Thyroid gland (tissue), 4 donors: ENCODE data around the gene POTEG. TPM values are rescaled to one million over a fixed set of nuclear protein-coding genes. Genes with fewer than 3 reads are reported as not detected.
"Not testable (repeated sequence)": the region's sequence is repeated elsewhere in the genome, so short reads cannot be mapped to it uniquely, and the experiment has no call there.

Experiments
- DNase-seq, 2 donors: peaks; one replicate each; pipeline ENCODE4 v3.0.0-alpha.2; 2019
- H3K27ac ChIP-seq, 3 donors: fragments of 200-600 bp; sonication (generic); 1 replicate in 2 of 3; 2 replicates in 1 of 3; pipeline ENCODE4 v1.5.1; 2016 to 2019; ENCODE audit warnings: mild to moderate bottlenecking in 1 of 3, moderate library complexity in 1 of 3
- H3K27me3 ChIP-seq: fragments of 200-600 bp; sonication (generic); one replicate; pipeline ENCODE4 v1.5.1; 2019
- H3K36me3 ChIP-seq, 2 donors: fragments of 200-600 bp; sonication (generic); one replicate each; pipeline ENCODE4 v1.5.1; 2016 to 2019
- H3K4me1 ChIP-seq, 2 donors: fragments of 200-600 bp; sonication (generic); one replicate each; pipeline ENCODE4 v1.5.1; 2017 to 2019
- H3K4me3 ChIP-seq, 3 donors: fragments of 200-600 bp; sonication (generic); replicated peaks in 1 of 3; 1 replicate in 2 of 3; 2 replicates in 1 of 3; pipeline ENCODE4 v1.5.1; 2016; ENCODE audit warnings: mild to moderate bottlenecking in 1 of 3
- H3K9me3 ChIP-seq: fragments of 200-600 bp; sonication (generic); one replicate; pipeline ENCODE4 v1.5.1; 2017
- WGBS, 2 donors: methylation state at CpG; one replicate each; pipeline ENCODE4 v1.1.5; 2017; 5-methylcytosine and 5-hydroxymethylcytosine counted together
- intact Hi-C: fragments of 100-400 bp; cut with DNase I; formaldehyde crosslinking; loops from one replicate; pipeline ENCODE4 v1.15.1; 2023
- total RNA-seq, 4 donors: library from RNA; depleted of rRNA; stranded (reverse); fragments of >200 nt; gene quantifications; one replicate each; pipeline ENCODE4 v1.2.3, GENCODE V29; 2016

The POTEG gene
- total RNA-seq, result under 1 TPM in 2 of 4 donors, not detected in 2; 0.11 to 0.27 TPM

DNA sequence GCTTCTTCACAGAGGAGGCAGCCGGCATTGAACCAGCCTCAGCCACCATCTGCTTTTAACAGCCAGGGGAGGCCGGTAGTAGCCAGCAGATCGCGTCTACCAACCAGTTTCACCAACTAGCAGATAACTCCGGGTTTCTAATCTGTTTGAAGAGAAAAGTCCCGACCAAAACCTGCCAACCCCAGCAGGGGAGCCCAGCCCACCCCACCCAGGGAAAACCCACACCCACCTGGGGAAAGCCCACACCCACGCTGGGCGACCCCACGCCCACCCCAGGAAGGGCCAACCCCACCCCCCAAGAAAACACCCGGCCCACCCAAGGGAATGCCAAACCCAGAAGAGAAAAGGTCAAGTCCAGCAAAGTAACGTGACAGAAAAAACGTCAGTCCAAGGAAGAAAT, at the start of gene POTEG:
POTEG (minus strand) TSS at position 101 of the 400 bp plus-strand sequence; CDS start at position 49, 52 bp downstream.
- H3K27me3 ChIP-seq, H3K4me3 ChIP-seq, intact Hi-C loops, H3K9me3 ChIP-seq, H3K27ac ChIP-seq, H3K4me1 ChIP-seq, DNase-seq, H3K36me3 ChIP-seq: not testable (repeated sequence)
- no CpG with 5 or more reads among the region's 12 CpGs for WGBS, 2 donors

DNA sequence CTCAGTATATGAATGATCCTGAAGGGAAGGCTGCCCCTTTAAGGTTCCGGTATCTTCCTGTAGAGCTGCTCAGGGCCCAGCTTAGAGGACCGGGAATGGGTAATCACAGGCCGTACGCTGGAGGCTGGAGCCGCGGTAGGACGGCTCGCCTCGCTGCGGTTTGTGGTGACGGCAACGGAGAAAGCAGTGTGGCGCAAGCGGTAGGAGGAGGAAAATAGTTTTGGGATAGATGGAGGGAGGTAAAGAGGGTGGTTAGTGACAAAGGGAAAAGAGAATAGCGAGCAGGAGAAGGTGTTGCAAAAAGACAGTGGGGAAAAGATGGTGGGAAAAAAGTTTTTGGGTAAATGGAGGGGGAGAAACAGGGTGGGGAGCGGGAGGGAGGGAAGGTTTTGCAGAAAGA, 48.0 kb upstream of the POTEG start:
- DNase-seq, H3K4me1 ChIP-seq, H3K27me3 ChIP-seq, H3K27ac ChIP-seq, H3K36me3 ChIP-seq, H3K4me3 ChIP-seq, H3K9me3 ChIP-seq, intact Hi-C loops: not testable (repeated sequence)
- WGBS, 2 donors, result 80% methylated on average over 14 of the region's 16 CpGs; no CpG with 5 or more reads in 1 of the 2 donors

DNA sequence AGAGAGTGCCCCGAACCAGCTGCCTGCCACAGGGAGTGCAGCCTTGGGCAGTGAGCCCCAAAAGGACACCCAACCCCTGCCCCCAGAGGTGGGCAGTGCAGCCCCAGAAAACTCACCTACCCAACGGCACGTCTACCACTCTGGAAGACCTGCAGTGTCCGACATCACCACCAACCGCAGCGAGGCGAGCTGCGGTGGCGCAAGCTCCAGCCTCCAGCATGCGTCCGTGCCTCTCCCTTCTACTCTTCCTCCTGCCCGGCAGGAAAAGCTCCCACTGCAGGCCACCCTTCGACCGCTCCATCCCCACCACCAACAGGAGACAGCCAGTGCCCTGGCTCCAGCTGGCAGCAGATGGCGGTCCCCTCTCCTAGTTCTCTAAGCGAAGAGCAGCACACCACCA, 47.3 kb upstream of the POTEG start:
- H3K27ac ChIP-seq, H3K9me3 ChIP-seq, H3K4me3 ChIP-seq, H3K27me3 ChIP-seq, H3K4me1 ChIP-seq, H3K36me3 ChIP-seq, intact Hi-C loops, DNase-seq: not testable (repeated sequence)
- WGBS, 2 donors, result no CpG with 5 or more reads among the region's 16 CpGs

DNA sequence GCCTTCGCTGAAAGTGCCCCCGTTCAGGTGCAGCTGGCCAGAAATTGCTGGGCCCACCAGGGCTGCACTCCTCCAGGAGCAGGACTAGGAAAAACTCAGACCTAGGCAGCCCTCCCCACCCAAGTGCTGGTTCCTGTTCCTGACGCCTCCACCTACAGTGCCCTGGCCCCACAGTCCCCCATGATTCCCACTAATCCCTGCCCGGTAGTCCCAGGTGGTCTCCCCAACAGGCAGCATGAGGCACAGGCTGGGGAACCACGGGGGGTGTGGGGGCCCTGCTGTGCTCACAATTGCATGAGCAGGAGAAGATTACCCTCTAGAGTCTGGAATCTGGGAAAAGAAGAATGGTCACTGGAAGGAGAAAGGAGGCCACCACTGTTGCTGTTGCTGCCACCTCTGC, 46.4 kb upstream of the POTEG start:
- no CpG with 5 or more reads among the region's 5 CpGs for WGBS, 2 donors
- H3K27ac ChIP-seq, H3K4me1 ChIP-seq, H3K4me3 ChIP-seq, H3K27me3 ChIP-seq, H3K9me3 ChIP-seq, H3K36me3 ChIP-seq, intact Hi-C loops, DNase-seq: not testable (repeated sequence)

DNA sequence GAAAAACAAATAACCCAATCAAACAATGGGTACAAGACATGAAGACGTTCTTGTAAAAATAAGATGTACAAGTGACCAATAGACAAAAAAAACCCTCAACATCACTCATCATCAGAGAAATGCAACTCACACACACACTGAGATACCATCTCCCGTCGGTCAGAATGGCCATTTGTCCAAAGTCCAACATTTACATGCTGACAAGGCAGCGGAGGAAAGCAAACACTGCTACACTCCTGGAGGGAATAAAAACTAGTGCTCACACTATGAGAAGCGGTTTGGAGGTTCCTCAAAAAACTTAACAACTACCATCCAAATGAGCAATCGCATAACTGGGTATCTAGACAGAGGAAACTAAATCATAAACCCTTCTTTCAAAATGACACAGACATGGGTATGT, 11.6 kb upstream of the POTEG start:
- intact Hi-C loops, H3K4me1 ChIP-seq, H3K9me3 ChIP-seq, H3K27ac ChIP-seq, H3K36me3 ChIP-seq, H3K27me3 ChIP-seq, H3K4me3 ChIP-seq, DNase-seq: not testable (repeated sequence)
- 61 to 71% methylated on average over 6 of the region's 6 CpGs for WGBS, 2 donors

DNA sequence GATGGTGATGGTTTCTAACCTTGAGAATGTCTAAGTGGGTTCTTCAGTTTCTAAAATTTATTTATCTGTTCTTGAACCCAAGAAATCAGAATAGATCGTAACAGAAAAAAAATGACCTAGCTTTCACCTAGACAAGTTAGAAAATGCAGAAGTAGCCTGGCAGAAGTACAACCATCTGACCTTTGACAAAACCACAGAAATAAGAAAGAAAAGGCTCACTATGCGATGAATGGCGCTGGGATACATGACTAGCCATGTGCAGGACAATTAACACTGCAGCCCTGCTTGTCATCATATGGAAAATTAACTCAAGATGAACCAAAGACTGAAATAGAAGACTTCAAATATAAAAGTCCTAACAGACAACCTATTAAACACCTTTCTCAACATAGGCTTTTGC, 5.7 kb upstream of the POTEG start:
- WGBS, 2 donors, result 40 to 81% methylated on average over 1 to 3 of the region's 3 CpGs
- H3K36me3 ChIP-seq, H3K27ac ChIP-seq, H3K4me1 ChIP-seq, intact Hi-C loops, H3K4me3 ChIP-seq, DNase-seq, H3K27me3 ChIP-seq, H3K9me3 ChIP-seq: not testable (repeated sequence)

DNA sequence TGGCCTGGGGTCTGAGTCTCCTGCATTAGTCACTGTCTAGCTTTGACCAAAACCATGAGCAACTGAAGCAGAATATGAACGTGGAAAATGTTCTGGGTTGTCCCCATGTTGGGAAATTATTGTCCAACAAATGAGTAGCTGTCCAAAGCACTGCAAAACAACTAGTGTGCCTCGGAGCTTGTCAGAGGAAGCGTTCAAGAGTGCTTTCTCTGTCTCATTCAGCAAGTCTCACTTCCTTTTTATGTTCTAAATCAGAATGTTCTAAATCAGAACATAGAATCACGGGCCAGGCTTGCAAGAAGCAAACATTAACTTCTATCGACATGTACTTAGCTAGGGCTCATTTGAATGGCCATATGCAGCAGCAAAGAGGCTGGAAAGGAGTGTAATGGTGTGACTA, 5.1 kb upstream of the POTEG start:
- H3K4me3 ChIP-seq, intact Hi-C loops, H3K9me3 ChIP-seq, H3K27me3 ChIP-seq, DNase-seq, H3K27ac ChIP-seq, H3K4me1 ChIP-seq, H3K36me3 ChIP-seq: not testable (repeated sequence)
- WGBS, 2 donors, result 0% methylated on average over 2 of the region's 5 CpGs; no CpG with 5 or more reads in 1 of the 2 donors

DNA sequence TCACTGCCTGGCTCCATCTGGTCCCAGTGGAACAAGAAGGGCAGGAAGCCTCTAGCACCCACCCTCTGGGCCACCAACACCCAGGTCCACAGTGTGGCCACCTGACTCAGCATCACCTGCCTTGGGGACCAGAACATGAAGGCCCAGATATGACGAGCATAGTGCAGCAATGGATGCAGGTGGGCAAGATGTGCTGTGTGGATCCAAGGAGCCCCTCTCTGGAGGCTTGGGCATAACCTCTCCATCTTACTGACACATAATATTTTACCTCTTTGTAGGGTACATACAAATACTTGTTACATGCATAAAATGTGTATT, 2.9 kb upstream of the POTEG start:
- H3K4me3 ChIP-seq, H3K4me1 ChIP-seq, H3K27ac ChIP-seq, H3K9me3 ChIP-seq, H3K27me3 ChIP-seq, DNase-seq, H3K36me3 ChIP-seq, intact Hi-C loops: not testable (repeated sequence)
- no CpG with 5 or more reads among the region's 1 CpG for WGBS, 2 donors

DNA sequence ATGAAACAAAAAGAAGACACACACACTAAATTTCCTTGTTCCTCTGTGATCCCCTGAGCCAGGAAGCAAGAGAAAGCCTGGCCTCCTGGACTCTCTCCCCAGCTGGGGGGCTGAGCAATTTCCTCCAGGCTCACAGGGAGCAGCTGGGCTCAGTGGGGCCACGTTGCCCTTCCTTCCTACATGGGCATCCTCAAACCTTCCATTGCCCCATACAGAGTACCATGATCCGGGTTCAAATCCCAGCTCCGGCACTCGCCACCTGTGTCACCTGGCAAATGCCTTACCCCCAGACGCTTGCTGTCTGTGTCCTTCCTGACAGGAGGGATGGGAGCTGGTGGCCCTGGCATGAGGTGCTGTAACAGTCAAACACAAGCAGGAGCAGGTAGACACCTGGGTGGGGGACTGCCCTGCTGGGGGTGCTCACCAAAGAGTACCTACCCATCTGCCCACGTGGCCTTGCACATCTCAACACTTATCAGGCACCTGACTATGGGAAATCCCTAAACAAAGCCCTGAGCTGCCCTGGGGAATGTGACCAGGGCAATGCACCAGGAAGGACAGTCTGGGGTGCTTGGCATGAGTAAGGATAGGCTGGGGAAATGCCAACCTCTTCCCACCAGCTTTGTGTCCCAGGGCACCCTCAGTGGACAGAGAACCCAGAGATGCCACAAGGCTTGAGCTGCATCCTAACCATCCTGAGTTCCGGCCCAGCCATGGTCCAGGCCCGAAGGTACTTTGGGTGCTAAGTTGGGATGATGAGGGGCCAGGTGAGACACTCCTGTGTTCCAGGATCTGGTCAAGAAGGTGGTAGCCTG, 2.4 kb upstream of the POTEG start:
- H3K36me3 ChIP-seq, H3K27ac ChIP-seq, H3K4me3 ChIP-seq, DNase-seq, H3K4me1 ChIP-seq, intact Hi-C loops, H3K27me3 ChIP-seq, H3K9me3 ChIP-seq: not testable (repeated sequence)
- WGBS, 2 donors, result 14 to 20% methylated on average over 1 of the region's 8 CpGs

DNA sequence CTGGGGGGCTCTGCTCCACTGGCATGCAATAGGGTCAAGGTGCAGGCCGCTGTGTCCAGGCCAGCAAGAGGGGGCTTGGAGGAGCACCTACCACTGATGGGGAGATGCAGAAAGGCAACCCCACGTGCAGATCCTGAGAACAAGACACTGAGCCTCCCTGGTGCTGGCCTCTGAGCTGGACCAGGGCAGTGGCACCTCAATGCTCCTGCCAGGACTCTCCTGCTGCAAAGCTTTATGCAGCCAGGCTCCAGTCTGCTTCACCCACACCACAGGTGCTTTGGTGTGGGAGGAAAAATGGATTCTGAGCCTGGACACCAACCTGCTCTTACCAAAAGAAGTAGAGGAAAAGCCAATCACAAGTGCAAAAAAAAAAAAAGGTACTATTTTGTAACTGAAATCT, 1.7 kb upstream of the POTEG start:
- H3K27ac ChIP-seq, DNase-seq, H3K9me3 ChIP-seq, intact Hi-C loops, H3K27me3 ChIP-seq, H3K4me3 ChIP-seq, H3K4me1 ChIP-seq, H3K36me3 ChIP-seq: not testable (repeated sequence)
- no CpG with 5 or more reads among the region's 2 CpGs for WGBS, 2 donors

DNA sequence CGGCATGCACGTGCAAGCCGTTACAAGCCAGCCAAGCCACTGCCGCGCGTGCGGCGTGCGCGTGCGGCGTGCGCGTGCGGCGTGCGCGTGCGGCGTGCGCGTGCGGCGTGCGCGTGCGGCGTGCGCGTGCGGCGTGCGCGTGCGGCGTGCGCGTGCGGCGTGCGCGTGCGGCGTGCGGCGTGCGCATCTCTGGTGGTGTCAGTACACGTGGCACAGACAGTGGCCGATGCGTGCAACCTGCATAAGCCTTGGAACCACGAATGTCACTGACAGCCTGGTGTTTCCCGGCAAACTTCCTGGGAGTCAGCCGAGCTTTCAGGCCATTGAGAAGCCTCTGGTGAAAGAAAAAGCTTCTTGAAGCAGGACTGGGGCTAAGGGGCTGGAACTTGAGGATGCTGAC, 750 bp upstream of the POTEG start:
- H3K9me3 ChIP-seq, DNase-seq, H3K4me3 ChIP-seq, H3K36me3 ChIP-seq, H3K27me3 ChIP-seq, H3K4me1 ChIP-seq, H3K27ac ChIP-seq, intact Hi-C loops: not testable (repeated sequence)
- WGBS, 2 donors, result 89 to 92% methylated on average over 39 to 53 of the region's 53 CpGs

DNA sequence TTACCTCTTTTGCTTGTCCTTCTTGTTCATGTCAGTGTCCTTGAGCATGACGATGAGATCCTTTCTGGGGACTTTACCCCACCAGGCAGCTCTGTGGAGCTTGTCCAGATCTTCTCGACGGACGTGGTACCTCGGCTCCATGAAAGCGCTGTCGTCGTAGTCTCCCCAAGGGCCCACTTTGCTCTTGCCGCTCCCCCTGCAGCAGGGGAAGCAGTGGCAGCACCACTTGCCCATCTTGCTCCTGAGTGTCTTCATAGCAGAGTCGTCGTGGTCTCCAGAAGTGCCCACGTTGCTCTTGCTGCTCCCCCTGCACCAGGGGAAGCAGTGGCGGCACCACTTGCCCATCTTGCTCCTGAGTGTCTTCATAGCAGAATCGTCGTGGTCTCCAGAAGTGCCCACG, 376 bp downstream of the POTEG start:
- H3K4me3 ChIP-seq, H3K36me3 ChIP-seq, H3K9me3 ChIP-seq, H3K27ac ChIP-seq, DNase-seq, H3K4me1 ChIP-seq, H3K27me3 ChIP-seq, intact Hi-C loops: not testable (repeated sequence)
- 76 to 87% methylated on average over 3 to 5 of the region's 16 CpGs for WGBS, 2 donors

DNA sequence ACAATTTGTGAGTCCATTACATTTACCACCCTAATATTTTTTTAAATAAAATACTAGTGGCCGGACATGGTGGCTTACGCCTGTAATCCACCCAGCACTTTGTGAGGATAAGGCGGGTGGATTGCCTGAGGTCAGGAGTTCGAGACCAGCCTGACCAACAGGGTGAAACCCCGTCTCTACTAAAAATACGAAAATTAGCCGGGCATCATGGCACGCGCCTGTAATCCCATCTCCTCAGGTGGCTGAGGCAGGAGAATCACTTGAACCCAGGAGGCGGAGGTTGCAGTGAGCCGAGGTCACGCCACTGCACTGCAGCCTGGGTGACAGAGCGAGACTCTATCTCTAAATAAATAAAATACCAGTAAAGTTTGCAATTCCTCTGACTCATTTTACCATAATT, 25.6 kb downstream of the POTEG start:
- 76 to 79% methylated on average over 10 to 12 of the region's 13 CpGs for WGBS, 2 donors
- H3K27ac ChIP-seq, DNase-seq, H3K9me3 ChIP-seq, H3K4me1 ChIP-seq, intact Hi-C loops, H3K27me3 ChIP-seq, H3K4me3 ChIP-seq, H3K36me3 ChIP-seq: not testable (repeated sequence)
